Measurements from ENCODE around the gene RASGRP2.

DNA sequence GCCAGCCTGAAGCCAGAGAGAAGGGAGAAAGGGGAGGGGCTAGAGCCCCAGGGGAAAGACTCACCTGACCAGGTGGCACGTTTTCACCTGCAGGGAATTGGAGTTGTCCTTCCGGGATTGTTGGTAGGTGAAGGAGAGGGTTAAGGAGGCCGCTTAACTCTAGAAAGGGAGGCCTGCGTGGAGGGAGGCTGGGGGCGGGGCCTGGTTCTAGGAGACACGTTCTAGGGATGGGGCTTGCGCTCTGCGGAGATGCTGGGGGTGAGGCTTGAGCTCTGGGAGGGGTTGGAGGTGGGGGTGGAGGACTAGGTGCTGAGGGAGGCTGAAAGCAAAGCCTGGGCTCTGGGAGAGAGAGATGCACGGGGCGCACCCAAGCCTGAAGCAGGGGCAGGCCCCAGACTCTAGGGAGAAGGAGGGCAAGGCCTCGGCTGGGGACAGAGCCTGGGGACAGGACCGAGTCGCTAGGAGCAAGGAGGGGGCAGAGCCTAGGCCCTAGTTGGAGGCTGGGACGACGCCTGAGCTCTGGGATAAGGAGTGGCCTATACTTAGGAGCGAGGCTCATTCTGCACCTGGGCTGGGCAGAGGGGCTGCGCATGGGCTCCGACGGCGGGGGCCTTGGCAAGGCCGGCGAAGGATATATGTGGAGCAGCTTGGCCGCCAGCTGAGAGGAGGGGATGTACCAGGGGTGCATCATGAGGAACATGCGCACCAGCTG lies 2.4 kb downstream of the RASGRP2 start:
- TF ChIP-seq, protein P1, sequence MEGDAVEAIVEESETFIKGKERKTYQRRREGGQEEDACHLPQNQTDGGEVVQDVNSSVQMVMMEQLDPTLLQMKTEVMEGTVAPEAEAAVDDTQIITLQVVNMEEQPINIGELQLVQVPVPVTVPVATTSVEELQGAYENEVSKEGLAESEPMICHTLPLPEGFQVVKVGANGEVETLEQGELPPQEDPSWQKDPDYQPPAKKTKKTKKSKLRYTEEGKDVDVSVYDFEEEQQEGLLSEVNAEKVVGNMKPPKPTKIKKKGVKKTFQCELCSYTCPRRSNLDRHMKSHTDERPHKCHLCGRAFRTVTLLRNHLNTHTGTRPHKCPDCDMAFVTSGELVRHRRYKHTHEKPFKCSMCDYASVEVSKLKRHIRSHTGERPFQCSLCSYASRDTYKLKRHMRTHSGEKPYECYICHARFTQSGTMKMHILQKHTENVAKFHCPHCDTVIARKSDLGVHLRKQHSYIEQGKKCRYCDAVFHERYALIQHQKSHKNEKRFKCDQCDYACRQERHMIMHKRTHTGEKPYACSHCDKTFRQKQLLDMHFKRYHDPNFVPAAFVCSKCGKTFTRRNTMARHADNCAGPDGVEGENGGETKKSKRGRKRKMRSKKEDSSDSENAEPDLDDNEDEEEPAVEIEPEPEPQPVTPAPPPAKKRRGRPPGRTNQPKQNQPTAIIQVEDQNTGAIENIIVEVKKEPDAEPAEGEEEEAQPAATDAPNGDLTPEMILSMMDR (IDR thresholded peaks at IDR 0.05): no peak
- TF ChIP-seq POLR2A (IDR thresholded peaks at IDR 0.05): no peak
